ENCODE results near the gene SUPT6H. TPM values are rescaled to one million over a fixed set of nuclear protein-coding genes. Genes with fewer than 3 reads are reported as not detected.

SUPT6H gene
- polyA plus RNA-seq, 2 of the 4 experiments (the other 2 are of a cell fraction), result 51.4 to 63.8 TPM

DNA sequence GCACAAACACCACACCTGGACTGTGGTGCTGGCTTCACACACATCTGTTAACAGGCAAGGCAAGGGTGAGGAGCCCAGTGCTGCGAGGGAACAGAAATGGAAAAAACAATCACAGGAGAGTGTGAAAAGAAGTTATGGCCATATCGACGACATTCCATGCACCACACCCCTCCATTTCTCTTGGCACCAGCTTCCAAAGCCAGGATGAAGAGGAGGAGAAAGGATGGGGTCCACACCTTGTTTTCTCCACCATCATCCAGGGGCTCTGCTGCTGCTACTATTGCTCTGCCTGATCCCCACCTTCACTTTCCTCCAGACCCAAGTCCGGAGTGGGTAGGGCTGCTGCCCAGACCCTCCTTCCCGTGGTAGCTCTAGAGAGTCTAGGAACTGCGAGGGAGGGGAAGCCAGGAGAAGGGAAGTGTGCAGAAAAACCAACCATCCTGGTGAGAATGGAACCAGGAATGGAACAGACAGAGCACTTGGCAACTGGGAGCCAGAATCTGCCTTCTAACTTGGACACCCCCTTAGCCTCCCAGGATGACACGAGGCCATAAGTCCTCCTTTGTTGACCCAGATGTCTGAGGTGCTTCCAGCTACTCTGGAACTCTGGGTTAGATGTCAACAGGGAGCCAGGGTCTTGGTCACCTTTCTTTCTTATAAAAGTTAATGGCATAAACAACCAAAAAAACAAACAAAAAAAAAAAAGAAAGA lies 50.9 kb downstream of the SUPT6H start:
- FAIRE-seq (no peak), ATAC-seq (no peak), DNase-seq (ENCODE audit: low read depth in 1 of 2, low spot score in 1 of 2) (no peak)
- Histone ChIP-seq H3K4me3 (no peak overlapping the region), H3K4me1 (peaks cover 22% of the 10 kb centered on the region), H3K27ac (no peak overlapping the region), H3K4me2 (no peak overlapping the region), H3K9me3 (no peaks in the 10 kb centered on the region)
- ChIA-PET CTCF (interaction anchor here (2.3 to 17.6 kb wide), 5 partner anchors 12 to 68 kb away, joined by 6 to 335 read pairs (median 16); partner anchors contain the start of genes BLTP2 and NEK8), POLR2A (interaction anchor here (1.1 to 1.9 kb wide), 3 partner anchors 11 to 68 kb away, joined by 3 to 15 read pairs (median 5); partner anchors contain the start of gene BLTP2)
- WGBS (ENCODE audit: missing lambda C conversion rate), result 87% methylated on average over 7 of the region's 7 CpGs
- no peak for TF ChIP-seq KDM1A (IDR thresholded peaks at IDR 0.05; ENCODE audit: low read depth)
- TF ChIP-seq, protein P1, sequence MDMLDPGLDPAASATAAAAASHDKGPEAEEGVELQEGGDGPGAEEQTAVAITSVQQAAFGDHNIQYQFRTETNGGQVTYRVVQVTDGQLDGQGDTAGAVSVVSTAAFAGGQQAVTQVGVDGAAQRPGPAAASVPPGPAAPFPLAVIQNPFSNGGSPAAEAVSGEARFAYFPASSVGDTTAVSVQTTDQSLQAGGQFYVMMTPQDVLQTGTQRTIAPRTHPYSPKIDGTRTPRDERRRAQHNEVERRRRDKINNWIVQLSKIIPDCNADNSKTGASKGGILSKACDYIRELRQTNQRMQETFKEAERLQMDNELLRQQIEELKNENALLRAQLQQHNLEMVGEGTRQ (IDR thresholded peaks at IDR 0.05), result no peak
- no peak for TF ChIP-seq JUN (IDR thresholded peaks at IDR 0.05)
- TF ChIP-seq ZC3H11A (IDR thresholded peaks at IDR 0.05), result no peak
- TF ChIP-seq HEYL (CRISPR knock-in tag; IDR thresholded peaks at IDR 0.05), result no peak
- no peak for TF ChIP-seq MAFK (IDR thresholded peaks at IDR 0.05; ENCODE audit: partially characterized antibody)
- TF ChIP-seq, protein P2, sequence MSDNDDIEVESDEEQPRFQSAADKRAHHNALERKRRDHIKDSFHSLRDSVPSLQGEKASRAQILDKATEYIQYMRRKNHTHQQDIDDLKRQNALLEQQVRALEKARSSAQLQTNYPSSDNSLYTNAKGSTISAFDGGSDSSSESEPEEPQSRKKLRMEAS (IDR thresholded peaks at IDR 0.05), result no peak
- TF ChIP-seq RAD21 (conservative IDR thresholded peaks at IDR 0.05 in 1 of 2, IDR thresholded peaks at IDR 0.05 in 1 of 2), result no peak
- TF ChIP-seq CBX2 (IDR thresholded peaks at IDR 0.05; ENCODE audit: borderline replicate concordance, low read depth), result no peak
- TF ChIP-seq, protein P3, sequence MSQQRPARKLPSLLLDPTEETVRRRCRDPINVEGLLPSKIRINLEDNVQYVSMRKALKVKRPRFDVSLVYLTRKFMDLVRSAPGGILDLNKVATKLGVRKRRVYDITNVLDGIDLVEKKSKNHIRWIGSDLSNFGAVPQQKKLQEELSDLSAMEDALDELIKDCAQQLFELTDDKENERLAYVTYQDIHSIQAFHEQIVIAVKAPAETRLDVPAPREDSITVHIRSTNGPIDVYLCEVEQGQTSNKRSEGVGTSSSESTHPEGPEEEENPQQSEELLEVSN (IDR thresholded peaks at IDR 0.05; ENCODE audit: borderline replicate concordance, low read depth), result no peak
- TF ChIP-seq MAZ (IDR thresholded peaks at IDR 0.05; ENCODE audit: borderline replicate concordance, low read depth, low read length), result no peak
- no peak for TF ChIP-seq FOXS1 (CRISPR knock-in tag; IDR thresholded peaks at IDR 0.05)
- TF ChIP-seq TFCP2L1 (CRISPR knock-in tag; IDR thresholded peaks at IDR 0.05), result no peak

DNA sequence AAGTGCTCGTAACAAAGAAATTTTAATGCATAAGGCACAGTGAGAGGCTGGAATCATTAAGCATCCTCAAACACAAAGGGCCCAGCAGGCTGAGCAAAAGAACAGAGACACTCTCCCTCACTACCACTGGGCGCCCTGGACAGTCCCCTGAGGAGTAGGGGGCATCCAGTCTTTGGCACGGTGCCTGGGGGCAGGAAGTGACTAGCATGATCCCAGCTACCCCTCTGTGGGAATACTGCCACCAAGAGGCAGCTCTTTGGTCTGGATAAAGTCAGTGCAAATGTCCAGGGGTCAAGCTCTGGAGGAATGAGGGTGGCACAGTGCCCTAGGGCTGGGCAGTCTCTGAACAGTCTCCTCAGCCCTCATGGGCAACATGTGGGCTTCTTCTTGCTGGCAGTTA lies 52.3 kb downstream of the SUPT6H start:
- TF ChIP-seq, protein P4, sequence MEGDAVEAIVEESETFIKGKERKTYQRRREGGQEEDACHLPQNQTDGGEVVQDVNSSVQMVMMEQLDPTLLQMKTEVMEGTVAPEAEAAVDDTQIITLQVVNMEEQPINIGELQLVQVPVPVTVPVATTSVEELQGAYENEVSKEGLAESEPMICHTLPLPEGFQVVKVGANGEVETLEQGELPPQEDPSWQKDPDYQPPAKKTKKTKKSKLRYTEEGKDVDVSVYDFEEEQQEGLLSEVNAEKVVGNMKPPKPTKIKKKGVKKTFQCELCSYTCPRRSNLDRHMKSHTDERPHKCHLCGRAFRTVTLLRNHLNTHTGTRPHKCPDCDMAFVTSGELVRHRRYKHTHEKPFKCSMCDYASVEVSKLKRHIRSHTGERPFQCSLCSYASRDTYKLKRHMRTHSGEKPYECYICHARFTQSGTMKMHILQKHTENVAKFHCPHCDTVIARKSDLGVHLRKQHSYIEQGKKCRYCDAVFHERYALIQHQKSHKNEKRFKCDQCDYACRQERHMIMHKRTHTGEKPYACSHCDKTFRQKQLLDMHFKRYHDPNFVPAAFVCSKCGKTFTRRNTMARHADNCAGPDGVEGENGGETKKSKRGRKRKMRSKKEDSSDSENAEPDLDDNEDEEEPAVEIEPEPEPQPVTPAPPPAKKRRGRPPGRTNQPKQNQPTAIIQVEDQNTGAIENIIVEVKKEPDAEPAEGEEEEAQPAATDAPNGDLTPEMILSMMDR (IDR thresholded peaks at IDR 0.05), result peak; percentile 33; the same call in 1 of the 3 replicates
- TF ChIP-seq JUN (IDR thresholded peaks at IDR 0.05), result peak in 1 of 2 experiments; percentile 32; a peak in 1 of 5 replicates
- TF ChIP-seq, protein P5, sequence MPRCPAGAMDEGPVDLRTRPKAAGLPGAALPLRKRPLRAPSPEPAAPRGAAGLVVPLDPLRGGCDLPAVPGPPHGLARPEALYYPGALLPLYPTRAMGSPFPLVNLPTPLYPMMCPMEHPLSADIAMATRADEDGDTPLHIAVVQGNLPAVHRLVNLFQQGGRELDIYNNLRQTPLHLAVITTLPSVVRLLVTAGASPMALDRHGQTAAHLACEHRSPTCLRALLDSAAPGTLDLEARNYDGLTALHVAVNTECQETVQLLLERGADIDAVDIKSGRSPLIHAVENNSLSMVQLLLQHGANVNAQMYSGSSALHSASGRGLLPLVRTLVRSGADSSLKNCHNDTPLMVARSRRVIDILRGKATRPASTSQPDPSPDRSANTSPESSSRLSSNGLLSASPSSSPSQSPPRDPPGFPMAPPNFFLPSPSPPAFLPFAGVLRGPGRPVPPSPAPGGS (IDR thresholded peaks at IDR 0.05), result no peak
- TF ChIP-seq GATA3 (IDR thresholded peaks at IDR 0.05; ENCODE audit: borderline replicate concordance), result no peak
- TF ChIP-seq KDM1A (IDR thresholded peaks at IDR 0.05; ENCODE audit: low read depth), result peak; percentile 82
- peak in 1 of 2 experiments; percentile 41; a peak in 1 of 5 replicates for TF ChIP-seq RAD21 (conservative IDR thresholded peaks at IDR 0.05 in 1 of 2, IDR thresholded peaks at IDR 0.05 in 1 of 2)
- Histone ChIP-seq H3K27ac (no peak overlapping the region), H3K4me3 (no peak overlapping the region), H3K9me3 (no peaks in the 10 kb centered on the region), H3K4me1 (peaks cover 32% of the 10 kb centered on the region), H3K4me2 (no peak overlapping the region)
- 69% methylated on average over 3 of the region's 3 CpGs for WGBS (ENCODE audit: missing lambda C conversion rate)
- ATAC-seq, result no peak
- no peak for FAIRE-seq
- ChIA-PET CTCF (interaction anchor here (1.5 to 17.6 kb wide), 4 partner anchors 12 to 70 kb away, joined by 4 to 335 read pairs (median 48); partner anchors contain the start of genes BLTP2, SDF2, SUPT6H and TLCD1), POLR2A (no interaction called here)
- peak in 1 of 2 experiments; percentile 46 for DNase-seq (ENCODE audit: low read depth in 1 of 2, low spot score in 1 of 2)

Measured in A549 (cell line).